Measurements from ENCODE around the gene IL17RD. TPM values are rescaled to one million over a fixed set of nuclear protein-coding genes. Genes with fewer than 3 reads are reported as not detected.

The IL17RD gene
- 10 to 100 TPM; 47.1 to 71.3 TPM for total RNA-seq
- 51.2 TPM for polyA plus RNA-seq (2013, experiment 1 of 2)
- polyA plus RNA-seq (2013, experiment 2 of 2), result 54.8 TPM
- long read RNA-seq, experiment 1, partial matches to known transcripts, result 2 of 12 reads
- long read RNA-seq, experiment 1, other reads (novel, unspliced or antisense), result 10 of 12 reads
- long read RNA-seq, experiment 2, full-length matches to known transcripts, result 8 of 18 reads
- long read RNA-seq, experiment 2, partial matches to known transcripts, result 2 of 18 reads
- long read RNA-seq, experiment 2, other reads (novel, unspliced or antisense), result 8 of 18 reads
- long read RNA-seq, experiment 3, full-length matches to known transcripts, result 74 of 94 reads
- long read RNA-seq, experiment 3, partial matches to known transcripts, result 3 of 94 reads
- long read RNA-seq, experiment 3, other reads (novel, unspliced or antisense), result 17 of 94 reads
- long read RNA-seq, experiment 4, partial matches to known transcripts, result 2 of 5 reads
- long read RNA-seq, experiment 4, other reads (novel, unspliced or antisense), result 3 of 5 reads

- H3K9me3 Mint-ChIP-seq, result no peaks in the 10 kb centered on the region
- H3K27ac Mint-ChIP-seq, result peak within 1 kb of the TSS; percentile 95
- 0% methylated on average over 27 to 98 of the region's 98 CpGs for WGBS, 2 experiments (ENCODE audit: insufficient coverage in 1 of 2, insufficient read length in 1 of 2)
- TF ChIP-seq CTCF (conservative IDR thresholded peaks at IDR 0.05), result no peak
- no peaks in the 10 kb centered on the region for H3K27me3 Mint-ChIP-seq (ENCODE audit: insufficient read depth)
- Histone ChIP-seq H3K27me3 (ENCODE audit: control insufficient read depth, insufficient read depth, low read length, poor library complexity, severe bottlenecking) (no peaks in the 10 kb centered on the region), H3K4me1 (ENCODE audit: control insufficient read depth, insufficient read depth, low read length) (peaks cover 40% of the 10 kb centered on the region), H3K36me3 (ENCODE audit: control insufficient read depth, insufficient read depth, low read length) (no peaks in the 10 kb centered on the region), H3K9me3 (ENCODE audit: control insufficient read depth, low read length) (no peaks in the 10 kb centered on the region), H3K9ac (ENCODE audit: extremely low read depth, low read length, poor library complexity, severe bottlenecking) (peak within 1 kb of the TSS; percentile 62), H3K4me3 (ENCODE audit: low read length) (peak within 1 kb of the TSS; percentile 91), H3K27ac (ENCODE audit: low read depth, low read length) (peak within 1 kb of the TSS; percentile 91)
- DNase-seq, result peak; percentile 96
- peaks cover 69% of the 10 kb centered on the region for H3K4me1 Mint-ChIP-seq
- H3K36me3 Mint-ChIP-seq (ENCODE audit: low read depth), result no peaks in the 10 kb centered on the region
- peak within 1 kb of the TSS; percentile 96 for H3K4me3 Mint-ChIP-seq
Observed at GRCh38 chr3:57164657-57165573, at the start of gene IL17RD. Gene IL17RD (minus strand): TSS chr3:57165353. CDS start chr3:57165286, 67 bp downstream.

- no peaks in the 10 kb centered on the region for H3K36me3 Mint-ChIP-seq (ENCODE audit: low read depth)
- no peak for DNase-seq
- no peaks in the 10 kb centered on the region for H3K4me1 ChIP-seq (ENCODE audit: control insufficient read depth, insufficient read depth, low read length)
- no peak overlapping the region for H3K9ac ChIP-seq (ENCODE audit: extremely low read depth, low read length, poor library complexity, severe bottlenecking)
- no peaks in the 10 kb centered on the region for H3K9me3 ChIP-seq (ENCODE audit: control insufficient read depth, low read length)
- H3K36me3 ChIP-seq (ENCODE audit: control insufficient read depth, insufficient read depth, low read length), result no peaks in the 10 kb centered on the region
- no peak overlapping the region for H3K27ac ChIP-seq (ENCODE audit: low read depth, low read length)
- no peak overlapping the region for H3K27ac Mint-ChIP-seq
- peaks cover 1% of the 10 kb centered on the region for H3K27me3 ChIP-seq (ENCODE audit: control insufficient read depth, insufficient read depth, low read length, poor library complexity, severe bottlenecking)
- H3K4me1 Mint-ChIP-seq, result peaks cover 1% of the 10 kb centered on the region
- H3K4me3 Mint-ChIP-seq, result no peak overlapping the region
- 94 to 100% methylated on average over 2 of the region's 2 CpGs for WGBS, 2 experiments (ENCODE audit: insufficient coverage in 1 of 2, insufficient read length in 1 of 2)
- no peak for TF ChIP-seq CTCF (conservative IDR thresholded peaks at IDR 0.05)
- no peaks in the 10 kb centered on the region for H3K9me3 Mint-ChIP-seq
- H3K27me3 Mint-ChIP-seq (ENCODE audit: insufficient read depth), result peaks cover 2% of the 10 kb centered on the region
- H3K4me3 ChIP-seq (ENCODE audit: low read length), result no peak overlapping the region
Observed at GRCh38 chr3:57206423-57206822, 41.3 kb upstream of the IL17RD start.

- Histone ChIP-seq H3K9ac (ENCODE audit: extremely low read depth, low read length, poor library complexity, severe bottlenecking) (no peak within 1 kb of the TSS), H3K27me3 (ENCODE audit: control insufficient read depth, insufficient read depth, low read length, poor library complexity, severe bottlenecking) (peaks cover 35% of the 10 kb centered on the region), H3K36me3 (ENCODE audit: control insufficient read depth, insufficient read depth, low read length) (no peaks in the 10 kb centered on the region), H3K27ac (ENCODE audit: low read depth, low read length) (no peak within 1 kb of the TSS), H3K4me3 (ENCODE audit: low read length) (peak within 1 kb of the TSS; percentile 48), H3K4me1 (ENCODE audit: control insufficient read depth, insufficient read depth, low read length) (no peaks in the 10 kb centered on the region), H3K9me3 (ENCODE audit: control insufficient read depth, low read length) (no peaks in the 10 kb centered on the region)
- Mint-ChIP-seq H3K27me3 (ENCODE audit: insufficient read depth) (peaks cover 8% of the 10 kb centered on the region), H3K27ac (peak within 1 kb of the TSS; percentile 79), H3K4me3 (peak within 1 kb of the TSS; percentile 77), H3K9me3 (no peaks in the 10 kb centered on the region), H3K4me1 (peaks cover 22% of the 10 kb centered on the region), H3K36me3 (ENCODE audit: low read depth) (no peaks in the 10 kb centered on the region)
- no peak for TF ChIP-seq CTCF (conservative IDR thresholded peaks at IDR 0.05)
- DNase-seq, result peak; percentile 91
- 2 to 7% methylated on average over 4 of the region's 4 CpGs for WGBS, 2 experiments (ENCODE audit: insufficient coverage in 1 of 2, insufficient read length in 1 of 2)
Observed at GRCh38 chr3:57199895-57200297, 34.7 kb upstream of the IL17RD start, which contains the start of gene HESX1. Gene HESX1 (minus strand): TSS chr3:57199978. CDS start chr3:57199918, 60 bp downstream.
